HepG2 (cell line): ENCODE results near the gene PLSCR1.

Experiments used
- FOSL1 ChIP-seq: sonication (generic); formaldehyde crosslinking; IDR thresholded peaks from 2 replicates; pipeline ENCODE4 v1.9.0; 2021; ENCODE audit warnings: missing genetic modification reagents, borderline replicate concordance
- ISL2 ChIP-seq: sonication (generic); formaldehyde crosslinking; IDR thresholded peaks from 2 replicates; pipeline ENCODE4 v1.5.0; 2020; ENCODE audit warnings: missing genetic modification reagents
- MAFF ChIP-seq: IDR thresholded peaks from 2 replicates; pipeline ENCODE4 v1.6.1; 2011; ENCODE audit warnings: low read depth, low read length, improper control_type of control experiment
- ZNF142 ChIP-seq: sonication (generic); formaldehyde crosslinking; IDR thresholded peaks from 2 replicates; pipeline ENCODE4 v1.4.0; 2020; ENCODE audit warnings: missing genetic modification reagents

- TF ChIP-seq ZNF142 (CRISPR knock-in tag), result no peak
- no peak for TF ChIP-seq FOSL1 (CRISPR knock-in tag)
- no peak for TF ChIP-seq ISL2 (CRISPR knock-in tag)
- TF ChIP-seq MAFF, result no peak
Observed at GRCh38 chr3:146485297-146485696, 59.1 kb downstream of the PLSCR1 start.
